ENCODE measurements around the gene DDX53.

DDX53 gene

DNA sequence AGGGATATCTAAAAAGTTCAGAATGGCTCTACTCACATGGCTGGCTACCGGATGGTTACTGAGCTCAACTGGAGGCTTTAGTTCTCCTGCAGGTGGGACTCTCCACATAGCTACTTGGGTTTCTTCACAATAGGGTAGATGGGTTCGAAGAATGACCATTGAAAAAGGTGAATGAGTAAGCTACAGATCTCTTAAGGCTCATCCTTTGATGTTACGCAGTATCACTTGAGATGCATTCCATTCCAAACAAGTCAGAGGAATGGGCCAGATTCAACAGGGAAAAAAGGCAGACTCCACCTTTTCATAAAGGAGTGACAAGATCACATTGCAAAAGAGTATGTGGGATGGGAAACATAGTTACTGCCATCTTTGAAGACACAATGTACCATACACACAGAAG, 52.6 kb downstream of the DDX53 start:
- no peak for DNase-seq

All from suppressor macrophage treated with lipopolysaccharide for 4 hours (primary cell).